ENCODE measurements around the gene GPRC5A. TPM values are rescaled to one million over a fixed set of nuclear protein-coding genes. Genes with fewer than 3 reads are reported as not detected.

The GPRC5A gene
- total RNA-seq, 1 donor from 2014 or later: 0.99 TPM

GRCh38 chr12:12939888-12940287, 48.5 kb downstream of the GPRC5A start:
- DNase-seq (ENCODE audit: low read depth in 2 of 2): no peak

- DNase-seq (ENCODE audit: low read depth in 2 of 2): no peak
Observed at GRCh38 chr12:12941450-12942350, 50.3 kb downstream of the GPRC5A start.

- DNase-seq (ENCODE audit: low read depth in 2 of 2): no peak
Observed at GRCh38 chr12:12943586-12944260, 52.4 kb downstream of the GPRC5A start.

GRCh38 chr12:12945591-12945990, 54.2 kb downstream of the GPRC5A start:
- DNase-seq (ENCODE audit: low read depth in 2 of 2): no peak

GRCh38 chr12:12946686-12947355, 55.5 kb downstream of the GPRC5A start:
- no peak for DNase-seq (ENCODE audit: low read depth in 2 of 2)

GRCh38 chr12:12947902-12948301, 56.5 kb downstream of the GPRC5A start:
- no peak for DNase-seq (ENCODE audit: low read depth in 2 of 2)

- no peak for DNase-seq (ENCODE audit: low read depth in 2 of 2)
Observed at GRCh38 chr12:12951504-12951903, 60.1 kb downstream of the GPRC5A start.

GRCh38 chr12:12952036-12952435, 60.7 kb downstream of the GPRC5A start, which contains the start of gene GPRC5D:
Gene GPRC5D, minus strand, starts transcription at chr12:12952170. Its CDS starts 1,786 bp downstream, at chr12:12950384.
- DNase-seq (ENCODE audit: low read depth in 2 of 2): no peak

GRCh38 chr12:12954356-12954755, 63.0 kb downstream of the GPRC5A start:
- no peak for DNase-seq (ENCODE audit: low read depth in 2 of 2)

- DNase-seq (ENCODE audit: low read depth in 2 of 2): no peak
Observed at GRCh38 chr12:12954878-12955625, 63.7 kb downstream of the GPRC5A start.

- DNase-seq (ENCODE audit: low read depth in 2 of 2): no peak
Observed at GRCh38 chr12:12958886-12959285, 67.5 kb downstream of the GPRC5A start.

- DNase-seq (ENCODE audit: low read depth in 2 of 2): no peak
Observed at GRCh38 chr12:12960639-12961209, 69.4 kb downstream of the GPRC5A start.

GRCh38 chr12:12964255-12964654, 72.9 kb downstream of the GPRC5A start:
- DNase-seq (ENCODE audit: low read depth in 2 of 2): no peak

- DNase-seq (ENCODE audit: low read depth in 2 of 2): peak in 1 of 2 donors; percentile 14
Observed at GRCh38 chr12:12965836-12966235, 74.5 kb downstream of the GPRC5A start.

Other genes with a start within 250 kb of the GPRC5A start
- gene GPR19, start 195.4 kb upstream of the GPRC5A start, total RNA-seq: under 0.01 and 0.20 TPM in 2 replicates
- 55.1 and 78.2 TPM in 2 replicates for gene CDKN1B, start 174.2 kb upstream of the GPRC5A start, total RNA-seq
- 26.8 and 31.9 TPM in 2 replicates for gene APOLD1, start 105.9 kb upstream of the GPRC5A start, total RNA-seq
- gene DDX47, start 78.2 kb upstream of the GPRC5A start, total RNA-seq: 36.6 and 42.3 TPM in 2 replicates
- under 0.01 TPM in 1 of 2 replicates, not detected in the other for gene GPRC5D, start 60.6 kb downstream of the GPRC5A start, total RNA-seq
- 19.0 and 28.2 TPM in 2 replicates for gene HEBP1, start 108.7 kb downstream of the GPRC5A start, total RNA-seq
- 6.5 and 13.9 TPM in 2 replicates for gene FAM234B, start 152.8 kb downstream of the GPRC5A start, total RNA-seq
- not detected in 2 replicates for gene GSG1, start 212.1 kb downstream of the GPRC5A start, total RNA-seq

Data from lung microvascular endothelial cell (primary cell).